SK-N-SH (cell line): Measurements from ENCODE around the gene EEA1. TPM values are rescaled to one million over a fixed set of nuclear protein-coding genes. Genes with fewer than 3 reads are reported as not detected.

Experiments
- CTCF ChIA-PET: fragments of 300-600, 350-600 bp; formaldehyde crosslinking; extraction: SDS; loops from one replicate; lab custom pipeline; 2021; lab: Yijun Ruan, JAX
- POLR2A ChIA-PET: fragments of 350-600 bp; sonication (Branson Sonifier 250); formaldehyde crosslinking; extraction: SDS; loops from one replicate; lab custom pipeline; 2020; ENCODE audit warnings: antibody characterized with exemption, inconsistent platforms; lab: Yijun Ruan, JAX
- DNase-seq: peaks from one replicate; pipeline ENCODE4 v3.0.0; 2012
- H2AFZ ChIP-seq: fragments of 200-600 bp; sonication (generic); 2 replicates; pipeline ENCODE4 v1.8.1; 2016; ENCODE audit warnings: antibody characterized with exemption, mild to moderate bottlenecking, low read depth
- H3F3A ChIP-seq: fragments of 200-600 bp; sonication (generic); replicated peaks from 2 replicates; pipeline ENCODE3; 2016; ENCODE audit warnings: antibody characterized with exemption, mild to moderate bottlenecking; ENCODE audit not compliant: insufficient read depth
- H3K27ac ChIP-seq, 2 experiments: fragments of 200-500 bp in 1 of 2; fragments of 200-600 bp in 1 of 2; sonication (Bioruptor generic) in 1 of 2; sonication (generic), shearing (Covaris generic) in 1 of 2; 2 replicates each; pipeline versions ENCODE4 v1.5.1 to v1.6.1; 2014 to 2016; ENCODE audit warnings: low read depth in 2 of 2, inconsistent platforms in 1 of 2, low read length in 1 of 2, mild to moderate bottlenecking in 1 of 2, mixed read lengths in 1 of 2
- H3K27me3 ChIP-seq: fragments of 200-600 bp; sonication (generic), shearing (Covaris generic); 2 replicates; pipeline ENCODE4 v1.6.1; 2016; ENCODE audit warnings: mixed run types; ENCODE audit not compliant: insufficient read depth
- H3K36me3 ChIP-seq, 2 experiments: fragments of 200-500 bp in 1 of 2; fragments of 200-600 bp in 1 of 2; sonication (Bioruptor generic) in 1 of 2; sonication (generic) in 1 of 2; replicated peaks in 1 of 2; 2 replicates each; pipeline versions ENCODE3 to v1.5.1; 2014 to 2016; ENCODE audit warnings: low read length in 1 of 2, mild to moderate bottlenecking in 1 of 2; ENCODE audit not compliant: insufficient read depth in 2 of 2, control insufficient read depth in 1 of 2
- H3K4me1 ChIP-seq, 2 experiments: fragments of 200-500 bp in 1 of 2; fragments of 200-600 bp in 1 of 2; sonication (Bioruptor generic) in 1 of 2; sonication (generic), shearing (Covaris generic) in 1 of 2; 2 replicates each; pipeline versions ENCODE4 v1.5.1 to v1.6.1; 2014 to 2016; ENCODE audit warnings: low read depth in 1 of 2, low read length in 1 of 2, mixed run types in 1 of 2; ENCODE audit not compliant: insufficient read depth in 2 of 2, control insufficient read depth in 1 of 2
- H3K4me2 ChIP-seq: fragments of 200-600 bp; sonication (generic), shearing (Covaris generic); 2 replicates; pipeline ENCODE4 v1.6.1; 2017; ENCODE audit warnings: mixed run types
- H3K4me3 ChIP-seq, 2 experiments: fragments of 200-500 bp in 1 of 2; fragments of 200-600 bp in 1 of 2; sonication (Bioruptor generic) in 1 of 2; sonication (generic), shearing (Covaris generic) in 1 of 2; 2 replicates each; pipeline versions ENCODE4 v1.5.1 to v1.8.1; 2014 to 2016; ENCODE audit warnings: low read depth in 2 of 2, inconsistent platforms in 1 of 2, low read length in 1 of 2, mild to moderate bottlenecking in 1 of 2, mixed read lengths in 1 of 2, moderate library complexity in 1 of 2
- H3K79me2 ChIP-seq: fragments of 200-600 bp; sonication (generic); 2 replicates; pipeline ENCODE4 v1.8.1; 2017; ENCODE audit warnings: mild to moderate bottlenecking; ENCODE audit not compliant: insufficient read depth
- H3K9ac ChIP-seq: fragments of 200-600 bp; sonication (generic); 2 replicates; pipeline ENCODE4 v1.6.1; 2017; ENCODE audit warnings: mixed run types
- H3K9me2 ChIP-seq: fragments of 200-600 bp; sonication (generic); 2 replicates; pipeline ENCODE4 v1.6.1; 2017; ENCODE audit warnings: mixed run types
- H3K9me3 ChIP-seq: fragments of 200-600 bp; sonication (generic); 2 replicates; pipeline ENCODE4 v1.6.1; 2017; ENCODE audit warnings: mixed run types, mild to moderate bottlenecking, moderate library complexity
- H4K20me1 ChIP-seq: fragments of 200-600 bp; sonication (generic); 2 replicates; pipeline ENCODE4 v1.6.1; 2017; ENCODE audit warnings: mild to moderate bottlenecking, mixed run types; ENCODE audit not compliant: insufficient read depth
- FOXJ3 ChIP-seq: sonication (generic); formaldehyde crosslinking; IDR thresholded peaks from 2 replicates; pipeline ENCODE4 v1.5.1; 2020; ENCODE audit warnings: mild to moderate bottlenecking, missing genetic modification reagents
- RFX5 ChIP-seq: IDR thresholded peaks from 2 replicates; pipeline ENCODE4 v1.6.1; 2012; ENCODE audit warnings: mild to moderate bottlenecking, improper control_type of control experiment, low read length
- SIN3A ChIP-seq: IDR thresholded peaks from 2 replicates; pipeline ENCODE4 v1.6.1; 2012; ENCODE audit warnings: low read depth, mild to moderate bottlenecking, low read length, moderate library complexity, borderline replicate concordance
- WGBS: methylation state at CpG from one replicate; pipeline ENCODE4 v1.1.6; 2017; ENCODE audit warnings: low lambda C conversion rate; 5-methylcytosine and 5-hydroxymethylcytosine counted together
- polyA plus RNA-seq, 3 experiments: library from polyadenylated mRNA; depleted of rRNA; stranded (reverse); fragments of >200 nt; gene quantifications; 2 replicates each; pipeline ENCODE4 v1.2.3, GENCODE V29; 2012
- TF ChIP-seq, protein P1 (sequence below): IDR thresholded peaks from 2 replicates; pipeline ENCODE4 v1.6.1; 2012; ENCODE audit warnings: mild to moderate bottlenecking, low read depth, low read length, moderate library complexity

Gene EEA1
- polyA plus RNA-seq, 1 of the 3 experiments (the other 2 are of a cell fraction) = 1.5 TPM

DNA sequence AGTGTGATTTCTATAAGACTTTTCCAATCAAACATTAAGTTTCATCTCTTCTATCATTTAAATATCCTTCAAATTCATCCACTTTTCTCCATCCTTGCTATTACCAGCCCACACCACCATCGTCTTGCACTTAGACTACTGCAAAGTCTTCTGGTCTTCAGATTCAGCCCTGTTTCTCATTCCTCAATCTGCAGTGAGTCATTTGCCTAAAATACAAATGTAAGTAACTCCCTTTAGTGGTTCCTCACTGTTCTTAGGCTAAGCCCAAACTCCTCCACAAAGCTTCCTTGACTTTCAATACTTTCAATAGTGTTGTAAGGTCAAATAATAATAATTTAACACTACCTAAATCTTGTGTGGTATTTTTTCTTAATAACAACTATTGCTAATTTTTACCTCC, 143.1 kb downstream of the EEA1 start:
- ChIA-PET POLR2A (no interaction called here), CTCF (interaction anchor here (0.6 to 2.3 kb wide), 8 partner anchors 14 to 1652 kb away, joined by 3 to 11 read pairs (median 4); no protein-coding TSS in a partner anchor)
- Histone ChIP-seq H3K9me3 (no peaks in the 10 kb centered on the region), H3K27me3 (no peaks in the 10 kb centered on the region), H3K4me3 (no peak overlapping the region), H3K4me2 (no peak overlapping the region), H4K20me1 (no peaks in the 10 kb centered on the region), H3K9me2 (no peaks in the 10 kb centered on the region), H3K27ac (no peak overlapping the region), H3K36me3 (peaks cover 19 to 29% of the 10 kb centered on the region in 2 experiments), H2AFZ (no peak overlapping the region), H3K4me1 (peaks cover 2 to 5% of the 10 kb centered on the region in 2 experiments; a peak in 2 of 4 replicates), H3K79me2 (0 out of 2 replicates have a peak, but pooled peaks cover under 1% of the 10 kb centered on the region), H3K9ac (no peak overlapping the region), H3F3A (peaks cover 24% of the 10 kb centered on the region)
- DNase-seq = no peak
- TF ChIP-seq RFX5 = no peak
- TF ChIP-seq FOXJ3 (CRISPR knock-in tag) = no peak
- WGBS = 94% methylated on average over 1 of the region's 1 CpG

DNA sequence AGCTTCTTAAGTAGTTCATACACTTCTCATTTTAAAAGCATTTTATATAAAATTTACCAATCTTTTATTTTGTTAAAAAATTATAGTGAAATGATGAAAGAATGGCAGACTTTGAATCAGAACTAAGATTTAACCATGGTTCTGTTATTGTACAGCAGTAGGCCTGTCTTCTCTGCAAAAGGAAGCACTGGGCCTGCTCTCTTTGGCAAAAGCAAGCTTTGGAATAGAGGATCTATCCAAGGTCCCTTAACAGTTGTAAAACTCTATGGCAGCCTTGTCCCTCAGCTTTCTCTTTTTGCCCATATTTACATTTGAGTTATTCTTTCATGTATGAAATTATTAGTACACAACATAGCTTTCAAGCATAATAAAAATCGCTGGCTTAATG, 143.5 kb downstream of the EEA1 start:
- no peak overlapping the region for H3K4me3 ChIP-seq
- H3K27ac ChIP-seq = peak overlapping the region in 1 of 2 experiments; percentile 24; a peak in 2 of 4 replicates
- ChIA-PET CTCF (interaction anchor here (0.6 to 2.3 kb wide), 8 partner anchors 15 to 1653 kb away, joined by 3 to 11 read pairs (median 4); no protein-coding TSS in a partner anchor), POLR2A (no interaction called here)
- H3K4me2 ChIP-seq = no peak overlapping the region
- no peak overlapping the region for H2AFZ ChIP-seq
- no peaks in the 10 kb centered on the region for H3K9me2 ChIP-seq
- H3K4me1 ChIP-seq = peaks cover 2 to 5% of the 10 kb centered on the region in 2 experiments; a peak in 2 of 4 replicates
- TF ChIP-seq SIN3A = no peak
- TF ChIP-seq, protein P1, sequence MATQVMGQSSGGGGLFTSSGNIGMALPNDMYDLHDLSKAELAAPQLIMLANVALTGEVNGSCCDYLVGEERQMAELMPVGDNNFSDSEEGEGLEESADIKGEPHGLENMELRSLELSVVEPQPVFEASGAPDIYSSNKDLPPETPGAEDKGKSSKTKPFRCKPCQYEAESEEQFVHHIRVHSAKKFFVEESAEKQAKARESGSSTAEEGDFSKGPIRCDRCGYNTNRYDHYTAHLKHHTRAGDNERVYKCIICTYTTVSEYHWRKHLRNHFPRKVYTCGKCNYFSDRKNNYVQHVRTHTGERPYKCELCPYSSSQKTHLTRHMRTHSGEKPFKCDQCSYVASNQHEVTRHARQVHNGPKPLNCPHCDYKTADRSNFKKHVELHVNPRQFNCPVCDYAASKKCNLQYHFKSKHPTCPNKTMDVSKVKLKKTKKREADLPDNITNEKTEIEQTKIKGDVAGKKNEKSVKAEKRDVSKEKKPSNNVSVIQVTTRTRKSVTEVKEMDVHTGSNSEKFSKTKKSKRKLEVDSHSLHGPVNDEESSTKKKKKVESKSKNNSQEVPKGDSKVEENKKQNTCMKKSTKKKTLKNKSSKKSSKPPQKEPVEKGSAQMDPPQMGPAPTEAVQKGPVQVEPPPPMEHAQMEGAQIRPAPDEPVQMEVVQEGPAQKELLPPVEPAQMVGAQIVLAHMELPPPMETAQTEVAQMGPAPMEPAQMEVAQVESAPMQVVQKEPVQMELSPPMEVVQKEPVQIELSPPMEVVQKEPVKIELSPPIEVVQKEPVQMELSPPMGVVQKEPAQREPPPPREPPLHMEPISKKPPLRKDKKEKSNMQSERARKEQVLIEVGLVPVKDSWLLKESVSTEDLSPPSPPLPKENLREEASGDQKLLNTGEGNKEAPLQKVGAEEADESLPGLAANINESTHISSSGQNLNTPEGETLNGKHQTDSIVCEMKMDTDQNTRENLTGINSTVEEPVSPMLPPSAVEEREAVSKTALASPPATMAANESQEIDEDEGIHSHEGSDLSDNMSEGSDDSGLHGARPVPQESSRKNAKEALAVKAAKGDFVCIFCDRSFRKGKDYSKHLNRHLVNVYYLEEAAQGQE = 0 out of 2 replicates have a peak, but pooled peaks have one; percentile 23
- no peak overlapping the region for H3K9ac ChIP-seq
- H3K36me3 ChIP-seq = peaks cover 21 to 32% of the 10 kb centered on the region in 2 experiments
- WGBS = 100% methylated on average over 1 of the region's 1 CpG
- H3K9me3 ChIP-seq = no peaks in the 10 kb centered on the region
- no peak for DNase-seq
- no peaks in the 10 kb centered on the region for H3K79me2 ChIP-seq
- no peaks in the 10 kb centered on the region for H4K20me1 ChIP-seq
- peaks cover 24% of the 10 kb centered on the region for H3F3A ChIP-seq
- no peaks in the 10 kb centered on the region for H3K27me3 ChIP-seq
